Right lobe of liver (tissue), 4 donors: Measurements from ENCODE around the gene RPUSD3.

Source experiments
- CTCF ChIP-seq, 4 donors: fragments of 200-600 bp in 3 of 4; fragments of 450-650 bp in 1 of 4; IDR thresholded peaks; one replicate each; pipeline versions ENCODE4 v1.5.1 to v1.8.0; 2016 to 2022; ENCODE audit warnings: antibody characterized with exemption in 4 of 4, mild to moderate bottlenecking in 2 of 4
- POLR2A ChIP-seq: fragments of 450-650 bp; IDR thresholded peaks from one replicate; pipeline ENCODE4 v1.6.1; 2017; ENCODE audit warnings: antibody characterized with exemption, mild to moderate bottlenecking
- donor health status: DM: no; HTN: no; CAD: no.
- donor health status: DM: no; HTN: no; CAD: no.
- donor health status: DM: no; HTN: yes; CAD: no.

GRCh38 chr3:9804996-9805395 lies 38.8 kb downstream of the RPUSD3 start:
- no peak for TF ChIP-seq POLR2A
- no peak for TF ChIP-seq CTCF (IDR thresholded peaks at IDR 0.05)
